ENCODE results near the gene COA1. TPM values are rescaled to one million over a fixed set of nuclear protein-coding genes. Genes with fewer than 3 reads are reported as not detected.

Gene COA1
- total and polyA plus RNA-seq, 9 of the 15 experiments (the other 6 are each of a cell fraction or from before 2014, with no cell fraction given) = 98.9 to 463 (median 181) TPM

DNA sequence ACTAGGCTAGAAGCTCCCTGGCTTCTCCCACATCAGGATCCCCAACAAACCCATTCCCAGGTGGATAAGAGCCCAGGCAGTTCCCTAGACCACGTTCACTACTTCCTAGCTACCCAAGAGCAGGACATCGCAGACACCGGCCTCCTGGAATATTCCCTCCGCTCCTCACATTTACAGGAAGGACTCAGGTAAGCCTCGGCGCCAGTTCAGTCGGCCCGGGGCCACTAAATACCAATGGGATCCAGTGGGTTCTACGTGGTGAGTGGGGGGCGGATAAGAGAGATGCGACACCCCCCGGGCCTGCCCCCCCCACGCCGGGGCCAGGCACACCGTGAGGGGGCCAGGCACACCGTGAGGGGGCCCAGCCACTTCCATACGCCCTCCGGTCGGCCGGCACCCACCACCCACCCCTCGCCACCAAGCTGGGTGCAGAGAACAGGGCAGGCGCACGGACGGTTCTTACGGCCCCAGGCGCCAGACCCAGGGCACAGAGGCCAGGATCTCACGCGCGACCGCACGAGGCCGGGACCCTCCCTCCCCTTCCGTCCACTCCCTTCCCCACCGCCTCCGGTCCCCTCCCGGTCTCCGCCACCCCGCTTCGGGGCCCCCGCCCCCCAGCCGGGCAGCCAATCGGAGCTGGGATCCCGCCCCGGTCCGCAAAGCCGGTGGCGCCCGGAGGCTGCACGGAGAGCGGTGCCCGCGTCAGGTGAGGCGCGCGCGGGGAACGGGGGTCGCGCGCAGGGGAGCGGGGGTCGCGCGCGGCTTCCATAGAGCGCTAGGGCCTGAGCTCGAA is 28.9 kb upstream of the COA1 start, which contains the start of gene BLVRA:
Gene BLVRA, plus strand, starts transcription at position 652 of the 793 bp plus-strand sequence. CDS start 12,479 bp downstream, outside the sequence.
- in situ Hi-C loops (cut with MboI) (no loop called here), intact Hi-C loops (cut with micrococcal nuclease) (no loop called here)
- Histone ChIP-seq H3K4me1 (replicated peaks in 1 of 2; ENCODE audit: control insufficient read depth in 2 of 2, insufficient read depth in 2 of 2, low read length in 2 of 2) (peaks cover 41 to 48% of the 10 kb centered on the region in 2 experiments), H3K9me3 (replicated peaks; ENCODE audit: control insufficient read depth, insufficient read depth, low read depth, low read length) (no peaks in the 10 kb centered on the region), H3K4me2 (ENCODE audit: insufficient read depth, low read length) (peak within 1 kb of the TSS; percentile 60), H2AFZ (ENCODE audit: low read depth, low read length) (peak within 1 kb of the TSS; percentile 91), H4K20me1 (replicated peaks; ENCODE audit: control insufficient read depth, insufficient read depth, low read length) (no peaks in the 10 kb centered on the region), H3K27me3 (ENCODE audit: control insufficient read depth in 2 of 2, insufficient read depth in 2 of 2, low read length in 2 of 2) (no peaks in the 10 kb centered on the region), H3K79me2 (ENCODE audit: control insufficient read depth, insufficient read depth, low read length) (peaks cover 36% of the 10 kb centered on the region), H3K27ac (ENCODE audit: extremely low read depth, low read depth, low read length) (peak within 1 kb of the TSS; percentile 77), H3K4me3 (peak within 1 kb of the TSS; percentile 65), H3K9me1 (ENCODE audit: control insufficient read depth, insufficient read depth, low read length) (no peaks in the 10 kb centered on the region), H3K36me3 (ENCODE audit: control insufficient read depth, insufficient read depth, low read length) (no peaks in the 10 kb centered on the region; the same call in 2 of the 3 replicates), H3K9ac (ENCODE audit: insufficient read depth in 1 of 2, low read depth in 2 of 2, low read length in 2 of 2) (peak within 1 kb of the TSS; percentile 74 to 97)
- 28% methylated on average over 14 of the region's 67 CpGs for WGBS (ENCODE audit: insufficient coverage, low coverage, missing lambda C conversion rate)
- DNase-seq (ENCODE audit: extremely low read depth in 1 of 4, low spot score in 3 of 4) (peak; percentile 79 to 98 (median 96)), ATAC-seq (peak; percentile 84), FAIRE-seq (no peak)
- POLR2A ChIA-PET = interaction anchor here (0.6 to 5.5 kb wide), 5 partner anchors 10 to 826 kb away, joined by 3 to 32 read pairs (median 4); partner anchors contain the start of genes COA1, MRPL32 and PSMA2
- TSS peak; percentile 65 for BruUV-seq (replicated peaks)
- CTCF ChIA-PET (ENCODE audit: low intra/inter-chr PET ratio) = interaction anchor here (0.6 kb wide), 1 partner anchor 59 kb away, joined by 3 read pairs; no protein-coding TSS in a partner anchor
- TF ChIP-seq CREB1 (IDR thresholded peaks at IDR 0.05) (no peak), CREB1 (CRISPR knock-in tag; IDR thresholded peaks at IDR 0.05) (no peak), RBM25 (IDR thresholded peaks at IDR 0.05; ENCODE audit: low read depth, low read length, severe bottlenecking) (peak; percentile 43), ZC3H8 (IDR thresholded peaks at IDR 0.05) (no peak), BHLHE40 (IDR thresholded peaks at IDR 0.05; ENCODE audit: low read length) (peak; percentile 52; the same call in 1 of the 2 replicates), JUN (IDR thresholded peaks at IDR 0.05; ENCODE audit: borderline replicate concordance, low read depth, low read length) (no peak), JUN (CRISPR knock-in tag; IDR thresholded peaks at IDR 0.05; ENCODE audit: borderline replicate concordance) (no peak), ZNF740 (CRISPR knock-in tag; IDR thresholded peaks at IDR 0.05) (peak; percentile 94), ZNF740 (tag; IDR thresholded peaks at IDR 0.05) (peak in 1 of 2 experiments; percentile 80; a peak in 2 of 4 replicates), SAFB (IDR thresholded peaks at IDR 0.05; ENCODE audit: borderline replicate concordance, low read depth, low read length) (peak; percentile 77; the same call in 1 of the 2 replicates), TCF7 (IDR thresholded peaks at IDR 0.05; ENCODE audit: borderline replicate concordance) (0 out of 2 replicates have a peak, but pooled peaks have one; percentile 24), TBL1XR1 (IDR thresholded peaks at IDR 0.05; ENCODE audit: low read length in 2 of 2) (0 out of 4 replicates have a peak, but pooled peaks of 1 of the 2 experiments have one; percentile 20), SP2 (IDR thresholded peaks at IDR 0.05; ENCODE audit: extremely low read depth, low read depth, low read length, poor library complexity, severe bottlenecking) (no peak), ZNF212 (CRISPR knock-in tag; IDR thresholded peaks at IDR 0.05) (no peak), ZNF165 (CRISPR knock-in tag; IDR thresholded peaks at IDR 0.05; ENCODE audit: borderline replicate concordance) (no peak), TARDBP (IDR thresholded peaks at IDR 0.05) (no peak), ZKSCAN3 (CRISPR knock-in tag; IDR thresholded peaks at IDR 0.05) (no peak)
- TF ChIP-seq, protein P1, sequence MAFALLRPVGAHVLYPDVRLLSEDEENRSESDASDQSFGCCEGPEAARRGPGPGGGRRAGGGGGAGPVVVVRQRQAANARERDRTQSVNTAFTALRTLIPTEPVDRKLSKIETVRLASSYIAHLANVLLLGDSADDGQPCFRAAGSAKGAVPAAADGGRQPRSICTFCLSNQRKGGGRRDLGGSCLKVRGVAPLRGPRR (CRISPR knock-in tag; IDR thresholded peaks at IDR 0.05) = no peak
